BLaER1 (cell line): ENCODE data around the gene RAPGEF4.
"Not testable (repeated sequence)": the region's sequence is repeated elsewhere in the genome, so short reads cannot be mapped to it uniquely, and the experiment has no call there.

Source experiments
- H3K27ac ChIP-seq: shearing (Covaris generic); formaldehyde crosslinking; 2 replicates; pipeline ENCODE4 v1.8.1; 2022
- H3K27me3 ChIP-seq: shearing (Covaris generic); formaldehyde crosslinking; 2 replicates; pipeline ENCODE4 v1.8.1; 2022
- H3K36me3 ChIP-seq: shearing (Covaris generic); formaldehyde crosslinking; 2 replicates; pipeline ENCODE4 v1.8.1; 2022
- H3K4me1 ChIP-seq: shearing (Covaris generic); formaldehyde crosslinking; 2 replicates; pipeline ENCODE4 v1.8.1; 2022
- H3K4me2 ChIP-seq: shearing (Covaris generic); formaldehyde crosslinking; 2 replicates; pipeline ENCODE4 v1.8.1; 2022
- H3K4me3 ChIP-seq: shearing (Covaris generic); formaldehyde crosslinking; 2 replicates; pipeline ENCODE4 v1.8.1; 2022
- H3K9ac ChIP-seq: shearing (Covaris generic); formaldehyde crosslinking; 2 replicates; pipeline ENCODE4 v1.8.1; 2022
- H3K9me3 ChIP-seq: shearing (Covaris generic); formaldehyde crosslinking; 2 replicates; pipeline ENCODE4 v1.8.1; 2022
- H4K20me1 ChIP-seq: shearing (Covaris generic); formaldehyde crosslinking; 2 replicates; pipeline ENCODE4 v1.8.1; 2022
- Cebpa-rat ChIP-seq: shearing (Covaris generic); IDR thresholded peaks from 2 replicates; pipeline ENCODE4 v1.8.1; 2022

RAPGEF4 gene

GRCh38 chr2:172743898-172744297, 8.3 kb downstream of the RAPGEF4 start:
- H3K4me2 ChIP-seq = no peak overlapping the region
- no peaks in the 10 kb centered on the region for H3K27me3 ChIP-seq

GRCh38 chr2:172745636-172746035, 10.0 kb downstream of the RAPGEF4 start:
- Histone ChIP-seq H3K27me3 (no peaks in the 10 kb centered on the region), H4K20me1 (no peaks in the 10 kb centered on the region)
- TF ChIP-seq Cebpa-rat = no peak

More at GRCh38 chr2:172743898-172744297, 8.3 kb downstream of the RAPGEF4 start:
- no peak for TF ChIP-seq Cebpa-rat
- Histone ChIP-seq H3K9me3 (peaks cover 24% of the 10 kb centered on the region), H4K20me1 (no peaks in the 10 kb centered on the region), H3K36me3 (no peaks in the 10 kb centered on the region), H3K4me1 (peaks cover 25% of the 10 kb centered on the region), H3K27ac (no peak overlapping the region), H3K9ac (no peak overlapping the region), H3K4me3 (no peak overlapping the region)

GRCh38 chr2:172748543-172748942, 12.9 kb downstream of the RAPGEF4 start:
- not testable (repeated sequence) for H3K36me3 ChIP-seq, H4K20me1 ChIP-seq, H3K4me2 ChIP-seq, H3K9ac ChIP-seq, H3K4me1 ChIP-seq, H3K27ac ChIP-seq, H3K4me3 ChIP-seq, H3K27me3 ChIP-seq
- H3K9me3 ChIP-seq = peaks cover 22% of the 10 kb centered on the region

More at GRCh38 chr2:172745636-172746035, 10.0 kb downstream of the RAPGEF4 start:
- Histone ChIP-seq H3K9me3 (peaks cover 30% of the 10 kb centered on the region), H3K27ac (no peak overlapping the region), H3K9ac (no peak overlapping the region), H3K4me3 (no peak overlapping the region), H3K36me3 (no peaks in the 10 kb centered on the region), H3K4me2 (no peak overlapping the region), H3K4me1 (peaks cover 13% of the 10 kb centered on the region)

- no peaks in the 10 kb centered on the region for H3K4me1 ChIP-seq
- no peaks in the 10 kb centered on the region for H4K20me1 ChIP-seq
- no peak for TF ChIP-seq Cebpa-rat
- no peak overlapping the region for H3K9ac ChIP-seq
- no peak overlapping the region for H3K4me3 ChIP-seq
- H3K36me3 ChIP-seq = no peaks in the 10 kb centered on the region
- H3K27ac ChIP-seq = no peak overlapping the region
- H3K27me3 ChIP-seq = no peaks in the 10 kb centered on the region
- peaks cover 13% of the 10 kb centered on the region for H3K9me3 ChIP-seq
- H3K4me2 ChIP-seq = no peak overlapping the region
These were observed 13.7 kb downstream of the RAPGEF4 start for GRCh38 chr2:172749388-172749787.

- H3K27ac ChIP-seq = no peak overlapping the region
- no peaks in the 10 kb centered on the region for H3K4me1 ChIP-seq
- no peaks in the 10 kb centered on the region for H3K27me3 ChIP-seq
- H3K9ac ChIP-seq = no peak overlapping the region
- H3K4me2 ChIP-seq = no peak overlapping the region
- no peaks in the 10 kb centered on the region for H4K20me1 ChIP-seq
- no peak overlapping the region for H3K4me3 ChIP-seq
- no peak for TF ChIP-seq Cebpa-rat
- peaks cover 12% of the 10 kb centered on the region; the same call in 1 of the 2 replicates for H3K9me3 ChIP-seq
- H3K36me3 ChIP-seq = no peaks in the 10 kb centered on the region
These were observed 15.9 kb downstream of the RAPGEF4 start for GRCh38 chr2:172751564-172751963.

GRCh38 chr2:172753610-172754009, 18.0 kb downstream of the RAPGEF4 start:
- no peaks in the 10 kb centered on the region for H4K20me1 ChIP-seq
- H3K4me3 ChIP-seq = no peak overlapping the region
- H3K4me2 ChIP-seq = no peak overlapping the region
- H3K36me3 ChIP-seq = no peaks in the 10 kb centered on the region
- no peaks in the 10 kb centered on the region for H3K4me1 ChIP-seq
- no peak overlapping the region for H3K9ac ChIP-seq
- H3K27ac ChIP-seq = no peak overlapping the region
- TF ChIP-seq Cebpa-rat = no peak
- H3K27me3 ChIP-seq = no peaks in the 10 kb centered on the region
- H3K9me3 ChIP-seq = peaks cover 8% of the 10 kb centered on the region; the same call in 1 of the 2 replicates

- H3K4me1 ChIP-seq = no peaks in the 10 kb centered on the region
- no peak overlapping the region for H3K9ac ChIP-seq
- H4K20me1 ChIP-seq = no peaks in the 10 kb centered on the region
- peaks cover 21% of the 10 kb centered on the region for H3K9me3 ChIP-seq
- H3K36me3 ChIP-seq = no peaks in the 10 kb centered on the region
- no peak for TF ChIP-seq Cebpa-rat
- H3K4me3 ChIP-seq = no peak overlapping the region
- H3K27me3 ChIP-seq = no peaks in the 10 kb centered on the region
- no peak overlapping the region for H3K27ac ChIP-seq
- H3K4me2 ChIP-seq = no peak overlapping the region
These were observed 23.8 kb downstream of the RAPGEF4 start for GRCh38 chr2:172759441-172759840.

- Histone ChIP-seq H3K9me3 (peaks cover 21% of the 10 kb centered on the region), H3K4me3 (no peak overlapping the region), H4K20me1 (no peaks in the 10 kb centered on the region), H3K4me2 (no peak overlapping the region), H3K4me1 (no peaks in the 10 kb centered on the region), H3K27me3 (no peaks in the 10 kb centered on the region), H3K9ac (no peak overlapping the region), H3K36me3 (no peaks in the 10 kb centered on the region), H3K27ac (no peak overlapping the region)
- TF ChIP-seq Cebpa-rat = no peak
These were observed 25.7 kb downstream of the RAPGEF4 start for GRCh38 chr2:172761306-172761705.

- Histone ChIP-seq H4K20me1 (no peaks in the 10 kb centered on the region), H3K9me3 (peaks cover 21% of the 10 kb centered on the region), H3K4me2 (no peak overlapping the region), H3K4me1 (peaks cover under 1% of the 10 kb centered on the region; the same call in 1 of the 2 replicates), H3K4me3 (no peak overlapping the region), H3K36me3 (no peaks in the 10 kb centered on the region), H3K27me3 (no peaks in the 10 kb centered on the region), H3K9ac (no peak overlapping the region), H3K27ac (no peak overlapping the region)
- no peak for TF ChIP-seq Cebpa-rat
These were observed 26.9 kb downstream of the RAPGEF4 start for GRCh38 chr2:172762574-172762973.

- no peak overlapping the region for H3K4me3 ChIP-seq
These were observed 27.4 kb downstream of the RAPGEF4 start for GRCh38 chr2:172763079-172763478.

GRCh38 chr2:172765662-172766061, 30.0 kb downstream of the RAPGEF4 start:
- Histone ChIP-seq H3K4me3 (no peak overlapping the region), H3K4me2 (no peak overlapping the region), H3K4me1 (peaks cover 10% of the 10 kb centered on the region), H3K36me3 (no peaks in the 10 kb centered on the region), H3K9ac (no peak overlapping the region), H3K9me3 (peaks cover 12% of the 10 kb centered on the region), H3K27me3 (no peaks in the 10 kb centered on the region), H4K20me1 (no peaks in the 10 kb centered on the region), H3K27ac (no peak overlapping the region)
- no peak for TF ChIP-seq Cebpa-rat

More at GRCh38 chr2:172763079-172763478, 27.4 kb downstream of the RAPGEF4 start:
- H3K4me1 ChIP-seq = peaks cover 5% of the 10 kb centered on the region
- H3K9ac ChIP-seq = no peak overlapping the region
- no peak for TF ChIP-seq Cebpa-rat
- H3K27ac ChIP-seq = no peak overlapping the region
- no peaks in the 10 kb centered on the region for H4K20me1 ChIP-seq
- H3K4me2 ChIP-seq = no peak overlapping the region
- no peaks in the 10 kb centered on the region for H3K36me3 ChIP-seq
- H3K9me3 ChIP-seq = peaks cover 21% of the 10 kb centered on the region
- H3K27me3 ChIP-seq = no peaks in the 10 kb centered on the region
